Activated naive CD4-positive, alpha-beta T cell treated with anti-CD3 and anti-CD28 coated beads, Interleukin-2, amount 50 U/mL, for 24 hours (primary cell): Measurements from ENCODE around the gene RPS6KB2.

Experiments
- H3K27ac Mint-ChIP-seq: one replicate; pipeline ENCODE4 v1.8.0; 2021; ENCODE audit warnings: mild to moderate bottlenecking, mixed read lengths
- H3K27me3 Mint-ChIP-seq: one replicate; pipeline ENCODE4 v1.8.0; 2021; ENCODE audit warnings: mixed read lengths
- H3K36me3 Mint-ChIP-seq: one replicate; pipeline ENCODE4 v1.8.0; 2021; ENCODE audit warnings: mixed read lengths
- H3K4me1 Mint-ChIP-seq: one replicate; pipeline ENCODE4 v1.8.0; 2021; ENCODE audit warnings: mixed read lengths
- H3K4me3 Mint-ChIP-seq: one replicate; pipeline ENCODE4 v1.8.0; 2021; ENCODE audit warnings: mild to moderate bottlenecking, mixed read lengths
- H3K9me3 Mint-ChIP-seq: one replicate; pipeline ENCODE4 v1.8.0; 2021; ENCODE audit warnings: mixed read lengths

Gene RPS6KB2

GRCh38 chr11:67439321-67440228 lies 11.3 kb downstream of the RPS6KB2 start:
- peak overlapping the region; percentile 94 for H3K27ac Mint-ChIP-seq
- peak overlapping the region; percentile 89 for H3K4me3 Mint-ChIP-seq
- peaks cover 64% of the 10 kb centered on the region for H3K4me1 Mint-ChIP-seq
- H3K9me3 Mint-ChIP-seq: no peaks in the 10 kb centered on the region
- H3K27me3 Mint-ChIP-seq: no peaks in the 10 kb centered on the region
- H3K36me3 Mint-ChIP-seq: no peaks in the 10 kb centered on the region

GRCh38 chr11:67440229-67441097 lies 12.2 kb downstream of the RPS6KB2 start:
- peaks cover 69% of the 10 kb centered on the region for H3K4me1 Mint-ChIP-seq
- no peaks in the 10 kb centered on the region for H3K9me3 Mint-ChIP-seq
- H3K27me3 Mint-ChIP-seq: no peaks in the 10 kb centered on the region
- no peaks in the 10 kb centered on the region for H3K36me3 Mint-ChIP-seq
- H3K27ac Mint-ChIP-seq: peak overlapping the region; percentile 94
- H3K4me3 Mint-ChIP-seq: peak overlapping the region; percentile 89

- Mint-ChIP-seq H3K36me3 (no peaks in the 10 kb centered on the region), H3K4me3 (peak overlapping the region; percentile 8), H3K27ac (peak overlapping the region; percentile 72), H3K9me3 (no peaks in the 10 kb centered on the region), H3K27me3 (no peaks in the 10 kb centered on the region), H3K4me1 (peaks cover 71% of the 10 kb centered on the region)
Measured at GRCh38 chr11:67441098-67441563, 12.8 kb downstream of the RPS6KB2 start.

GRCh38 chr11:67441731-67442351 lies 13.5 kb downstream of the RPS6KB2 start:
- Mint-ChIP-seq H3K27me3 (no peaks in the 10 kb centered on the region), H3K27ac (peak overlapping the region; percentile 41), H3K4me1 (peaks cover 73% of the 10 kb centered on the region), H3K36me3 (no peaks in the 10 kb centered on the region), H3K9me3 (no peaks in the 10 kb centered on the region), H3K4me3 (peak overlapping the region; percentile 58)

- Mint-ChIP-seq H3K27ac (peak overlapping the region; percentile 35), H3K27me3 (no peaks in the 10 kb centered on the region), H3K36me3 (no peaks in the 10 kb centered on the region), H3K9me3 (no peaks in the 10 kb centered on the region), H3K4me1 (peaks cover 77% of the 10 kb centered on the region), H3K4me3 (peak overlapping the region; percentile 58)
Measured at GRCh38 chr11:67442504-67443404, 14.5 kb downstream of the RPS6KB2 start.

GRCh38 chr11:67445515-67445914 lies 17.2 kb downstream of the RPS6KB2 start:
- H3K4me1 Mint-ChIP-seq: peaks cover 78% of the 10 kb centered on the region
- H3K27me3 Mint-ChIP-seq: no peaks in the 10 kb centered on the region
- H3K36me3 Mint-ChIP-seq: no peaks in the 10 kb centered on the region
- peak overlapping the region; percentile 57 for H3K27ac Mint-ChIP-seq
- H3K9me3 Mint-ChIP-seq: no peaks in the 10 kb centered on the region
- peak overlapping the region; percentile 79 for H3K4me3 Mint-ChIP-seq

GRCh38 chr11:67448220-67448609 lies 19.9 kb downstream of the RPS6KB2 start:
- Mint-ChIP-seq H3K27me3 (no peaks in the 10 kb centered on the region), H3K36me3 (no peaks in the 10 kb centered on the region), H3K4me1 (peaks cover 59% of the 10 kb centered on the region), H3K27ac (no peak overlapping the region), H3K9me3 (no peaks in the 10 kb centered on the region), H3K4me3 (peak overlapping the region; percentile 23)

- Mint-ChIP-seq H3K9me3 (no peaks in the 10 kb centered on the region), H3K4me3 (no peak overlapping the region), H3K36me3 (no peaks in the 10 kb centered on the region), H3K27me3 (no peaks in the 10 kb centered on the region), H3K27ac (peak overlapping the region; percentile 72), H3K4me1 (peaks cover 54% of the 10 kb centered on the region)
Measured at GRCh38 chr11:67449116-67449844, 21.0 kb downstream of the RPS6KB2 start.

- peaks cover 36% of the 10 kb centered on the region for H3K4me1 Mint-ChIP-seq
- no peaks in the 10 kb centered on the region for H3K27me3 Mint-ChIP-seq
- H3K9me3 Mint-ChIP-seq: no peaks in the 10 kb centered on the region
- no peak overlapping the region for H3K27ac Mint-ChIP-seq
- no peak overlapping the region for H3K4me3 Mint-ChIP-seq
- no peaks in the 10 kb centered on the region for H3K36me3 Mint-ChIP-seq
Measured at GRCh38 chr11:67450796-67451657, 22.7 kb downstream of the RPS6KB2 start.

GRCh38 chr11:67451658-67451976 lies 23.3 kb downstream of the RPS6KB2 start:
- Mint-ChIP-seq H3K4me3 (no peak overlapping the region), H3K4me1 (peaks cover 30% of the 10 kb centered on the region), H3K9me3 (no peaks in the 10 kb centered on the region), H3K27ac (no peak overlapping the region), H3K27me3 (no peaks in the 10 kb centered on the region), H3K36me3 (no peaks in the 10 kb centered on the region)

GRCh38 chr11:67452141-67452952 lies 24.1 kb downstream of the RPS6KB2 start, which contains the start of gene GPR152:
Gene GPR152 (minus strand): TSS chr11:67452729. CDS start chr11:67452724, 5 bp downstream.
- H3K4me3 Mint-ChIP-seq: no peak within 1 kb of the TSS
- no peaks in the 10 kb centered on the region for H3K36me3 Mint-ChIP-seq
- no peaks in the 10 kb centered on the region for H3K9me3 Mint-ChIP-seq
- no peaks in the 10 kb centered on the region for H3K27me3 Mint-ChIP-seq
- H3K4me1 Mint-ChIP-seq: peaks cover 26% of the 10 kb centered on the region
- peak within 1 kb of the TSS; percentile 30 for H3K27ac Mint-ChIP-seq

GRCh38 chr11:67453816-67454732 lies 25.8 kb downstream of the RPS6KB2 start:
- H3K4me3 Mint-ChIP-seq: no peak overlapping the region
- no peaks in the 10 kb centered on the region for H3K36me3 Mint-ChIP-seq
- peaks cover 14% of the 10 kb centered on the region for H3K4me1 Mint-ChIP-seq
- no peaks in the 10 kb centered on the region for H3K9me3 Mint-ChIP-seq
- H3K27me3 Mint-ChIP-seq: no peaks in the 10 kb centered on the region
- H3K27ac Mint-ChIP-seq: no peak overlapping the region
